HG02973 (cell line): Measurements from ENCODE around the gene POU2F2.
"Not testable (repeated sequence)": the region's sequence is repeated elsewhere in the genome, so short reads cannot be mapped to it uniquely, and the experiment has no call there.

Experiments used
- ATAC-seq: cut with Tn5 transposase; IDR thresholded peaks from one replicate; pipeline ENCODE4 v1.9.1; 2021; ENCODE audit warnings: moderate library complexity; ENCODE audit not compliant: unreplicated experiment

Gene POU2F2

GRCh38 chr19:42105368-42105767, 26.9 kb downstream of the POU2F2 start:
- ATAC-seq, result no peak

GRCh38 chr19:42102877-42103276, 29.4 kb downstream of the POU2F2 start:
- ATAC-seq, result no peak

- not testable (repeated sequence) for ATAC-seq
Measured at GRCh38 chr19:42100241-42100640, 32.0 kb downstream of the POU2F2 start.

GRCh38 chr19:42099336-42099925, 32.8 kb downstream of the POU2F2 start:
- ATAC-seq, result no peak

GRCh38 chr19:42098781-42099180, 33.5 kb downstream of the POU2F2 start:
- ATAC-seq, result no peak

GRCh38 chr19:42097461-42097860, 34.8 kb downstream of the POU2F2 start:
- no peak for ATAC-seq

GRCh38 chr19:42096255-42096837, 35.9 kb downstream of the POU2F2 start:
- no peak for ATAC-seq

GRCh38 chr19:42095814-42096230, 36.4 kb downstream of the POU2F2 start:
- ATAC-seq, result no peak

GRCh38 chr19:42095142-42095813, 37.0 kb downstream of the POU2F2 start:
- ATAC-seq, result no peak

- ATAC-seq, result no peak
Measured at GRCh38 chr19:42093926-42094325, 38.3 kb downstream of the POU2F2 start.

- ATAC-seq, result no peak
Measured at GRCh38 chr19:42093505-42093904, 38.7 kb downstream of the POU2F2 start.

- no peak for ATAC-seq
Measured at GRCh38 chr19:42092350-42092749, 39.9 kb downstream of the POU2F2 start.

- no peak for ATAC-seq
Measured at GRCh38 chr19:42091742-42092141, 40.5 kb downstream of the POU2F2 start.

- ATAC-seq, result no peak
Measured at GRCh38 chr19:42091300-42091699, 40.9 kb downstream of the POU2F2 start.

- ATAC-seq, result no peak
Measured at GRCh38 chr19:42090672-42091071, 41.6 kb downstream of the POU2F2 start.

- ATAC-seq, result no peak
Measured at GRCh38 chr19:42089772-42090171, 42.5 kb downstream of the POU2F2 start.

- ATAC-seq, result no peak
Measured at GRCh38 chr19:42089191-42089750, 43.0 kb downstream of the POU2F2 start.

GRCh38 chr19:42088471-42089190, 43.6 kb downstream of the POU2F2 start:
- no peak for ATAC-seq

GRCh38 chr19:42086770-42087550, 45.3 kb downstream of the POU2F2 start:
- no peak for ATAC-seq

- no peak for ATAC-seq
Measured at GRCh38 chr19:42086188-42086736, 46.0 kb downstream of the POU2F2 start.
